IMR-90 (cell line): ENCODE results near the gene ITPRIP. TPM values are rescaled to one million over a fixed set of nuclear protein-coding genes. Genes with fewer than 3 reads are reported as not detected.
A peak's percentile ranks its signal among the peaks of the same experiment; 100 is the strongest.

ENCODE experiments used
- ATAC-seq: fragments of 200-7000 bp; cut with Tn5 transposase; 2 replicates; pipeline ENCODE4 v1.9.1; 2020; ENCODE audit warnings: low read depth, mild to moderate bottlenecking, moderate library complexity
- BruUV-seq: library from RNA; stranded (reverse); fragments of 400-500 nt; replicated peaks from 2 replicates; lab custom pipeline; 2021; lab: Mats Ljungman, UMichigan
- CTCF ChIA-PET: fragments of 300-600 bp; formaldehyde crosslinking; extraction: SDS; loops from one replicate; lab custom pipeline; 2021; ENCODE audit warnings: antibody characterized with exemption; lab: Yijun Ruan, JAX
- POLR2A ChIA-PET: fragments of 300-600 bp; sonication (Branson Sonifier 250); formaldehyde crosslinking; loops from one replicate; lab custom pipeline; 2022; ENCODE audit warnings: antibody characterized with exemption; ENCODE audit not compliant: unreplicated experiment; lab: Charles Lee
- DNase-seq: peaks from one replicate; pipeline ENCODE4 v3.0.0; 2013
- H2AFZ ChIP-seq: replicated peaks from 2 replicates; pipeline ENCODE3; 2013; ENCODE audit warnings: low read length, mild to moderate bottlenecking; ENCODE audit not compliant: poor library complexity
- H2AK5ac ChIP-seq: 2 replicates; pipeline ENCODE4 v1.6.1; 2013; ENCODE audit warnings: low read depth, low read length, inconsistent platforms
- H2AK9ac ChIP-seq: replicated peaks from 2 replicates; pipeline ENCODE3; 2013; ENCODE audit warnings: mild to moderate bottlenecking, low read depth, low read length, moderate library complexity; ENCODE audit not compliant: poor library complexity
- H2BK120ac ChIP-seq: 2 replicates; pipeline ENCODE4 v1.6.1; 2013; ENCODE audit warnings: low read depth, low read length, inconsistent platforms
- H2BK15ac ChIP-seq: 3 replicates; pipeline ENCODE4 v1.6.1; 2013; ENCODE audit warnings: low read depth, low read length, inconsistent platforms
- H2BK20ac ChIP-seq: 2 replicates; pipeline ENCODE4 v1.6.1; 2013; ENCODE audit warnings: low read depth, mild to moderate bottlenecking, inconsistent platforms, low read length, moderate library complexity
- H2BK5ac ChIP-seq: 2 replicates; pipeline ENCODE4 v1.6.1; 2013; ENCODE audit warnings: mild to moderate bottlenecking, low read depth, low read length, inconsistent platforms; ENCODE audit not compliant: poor library complexity, severe bottlenecking
- H3K14ac ChIP-seq: replicated peaks from 2 replicates; pipeline ENCODE4 v1.6.1; 2013; ENCODE audit warnings: low read depth, low read length, inconsistent platforms
- H3K18ac ChIP-seq: 2 replicates; pipeline ENCODE4 v1.6.1; 2013; ENCODE audit warnings: low read depth, low read length, control low read depth
- H3K23ac ChIP-seq: 2 replicates; pipeline ENCODE4 v1.6.1; 2013; ENCODE audit warnings: low read depth, low read length, inconsistent platforms
- H3K27ac ChIP-seq: 2 replicates; pipeline ENCODE4 v1.5.1; 2013; ENCODE audit warnings: mild to moderate bottlenecking, control low read depth, low read length; ENCODE audit not compliant: insufficient read depth
- H3K27me3 ChIP-seq: 2 replicates; pipeline ENCODE4 v1.6.1; 2013; ENCODE audit warnings: low read length; ENCODE audit not compliant: control insufficient read depth, insufficient read depth
- H3K36me3 ChIP-seq: 2 replicates; pipeline ENCODE4 v1.6.1; 2013; ENCODE audit warnings: low read length, mixed read lengths; ENCODE audit not compliant: control insufficient read depth, insufficient read depth
- H3K4ac ChIP-seq: 2 replicates; pipeline ENCODE4 v1.6.1; 2013; ENCODE audit warnings: low read depth, low read length, inconsistent platforms
- H3K4me1 ChIP-seq: 2 replicates; pipeline ENCODE4 v1.6.1; 2013; ENCODE audit warnings: low read length, mixed read lengths; ENCODE audit not compliant: control insufficient read depth, insufficient read depth
- H3K4me2 ChIP-seq: 2 replicates; pipeline ENCODE4 v1.6.1; 2013; ENCODE audit warnings: low read depth, mild to moderate bottlenecking, control low read depth, low read length, moderate library complexity
- H3K4me3 ChIP-seq: 2 replicates; pipeline ENCODE4 v1.5.1; 2013; ENCODE audit warnings: low read depth, mild to moderate bottlenecking, control low read depth, low read length, moderate library complexity; ENCODE audit not compliant: insufficient read depth
- H3K56ac ChIP-seq: 2 replicates; pipeline ENCODE4 v1.6.1; 2013; ENCODE audit warnings: low read length, inconsistent platforms; ENCODE audit not compliant: insufficient read depth; ENCODE audit errors: extremely low read depth
- H3K79me1 ChIP-seq, 2 experiments: 2 replicates each; pipeline ENCODE4 v1.6.1; 2013; ENCODE audit warnings: low read length in 2 of 2, inconsistent platforms in 1 of 2, low read depth in 1 of 2
- H3K9ac ChIP-seq: 2 replicates; pipeline ENCODE4 v1.6.1; 2013; ENCODE audit warnings: low read depth, low read length, control low read depth
- H3K9me1 ChIP-seq: 2 replicates; pipeline ENCODE4 v1.6.1; 2013; ENCODE audit warnings: low read length, inconsistent platforms; ENCODE audit not compliant: insufficient read depth
- H3K9me3 ChIP-seq: 2 replicates; pipeline ENCODE4 v1.6.1; 2013; ENCODE audit warnings: low read length; ENCODE audit not compliant: control insufficient read depth, insufficient read depth
- H4K20me1 ChIP-seq: 2 replicates; pipeline ENCODE4 v1.6.1; 2013; ENCODE audit warnings: low read length, inconsistent platforms; ENCODE audit not compliant: insufficient read depth
- H4K5ac ChIP-seq: 2 replicates; pipeline ENCODE4 v1.6.1; 2013; ENCODE audit warnings: mild to moderate bottlenecking, low read depth, low read length, control low read depth
- H4K8ac ChIP-seq, 2 experiments: 2 replicates each; pipeline ENCODE4 v1.6.1; 2013; ENCODE audit warnings: low read depth in 2 of 2, low read length in 2 of 2, control low read depth in 1 of 2, inconsistent platforms in 1 of 2
- H4K91ac ChIP-seq: 2 replicates; pipeline ENCODE4 v1.6.1; 2013; ENCODE audit warnings: low read depth, low read length, inconsistent platforms; ENCODE audit not compliant: insufficient read depth
- FOS ChIP-seq: fragments of 150-350 bp; IDR thresholded peaks from 2 replicates; pipeline ENCODE4 v1.6.1; 2016; ENCODE audit warnings: low read depth, low read length
- POLR2A ChIP-seq: IDR thresholded peaks from 2 replicates; pipeline ENCODE4 v1.6.1; 2012; ENCODE audit warnings: mild to moderate bottlenecking, low read depth, low read length
- WGBS, 2 experiments: methylation state at CpG; one replicate each; pipeline versions ENCODE4 v1.1.5 to v1.1.7; 2013; ENCODE audit warnings: missing lambda C conversion rate in 2 of 2; ENCODE audit not compliant: insufficient read length in 1 of 2; ENCODE audit errors: extremely low coverage in 2 of 2; 5-methylcytosine and 5-hydroxymethylcytosine counted together
- dilution Hi-C: fragments of 300-500 bp; cut with HindIII; formaldehyde crosslinking; loops from one replicate; pipeline ENCODE4 v1.14.3; 2018; ENCODE audit warnings: low sequenced_read_pairs; ENCODE audit not compliant: unreplicated experiment
- in situ Hi-C: fragments of 300-500 bp; cut with MboI; formaldehyde crosslinking; loops from 3 replicates; pipeline ENCODE4 v1.14.3; 2019; ENCODE audit warnings: low sequenced_read_pairs, inconsistent platforms, mixed read lengths
- intact Hi-C: fragments of 100-400 bp; cut with micrococcal nuclease; formaldehyde crosslinking; loops from 2 replicates; pipeline ENCODE4 v1.10.0; 2022
- polyA plus RNA-seq, 3 experiments: library from polyadenylated mRNA; depleted of rRNA; stranded (reverse); fragments of >200 nt; gene quantifications; 2 replicates each; pipeline ENCODE4 v1.2.3, GENCODE V29; 2012; ENCODE audit warnings: low replicate concordance in 1 of 3
- total RNA-seq: library from RNA; depleted of rRNA; stranded (reverse); fragments of >200 nt; gene quantifications from 2 replicates; pipeline ENCODE4 v1.2.3, GENCODE V29; 2012

The ITPRIP gene
- total and polyA plus RNA-seq, 2 of the 4 experiments (the other 2 are of a cell fraction), result 7.5 to 31.9 TPM

GRCh38 chr10:104308439-104308903 is 29.8 kb downstream of the ITPRIP start:
- no peak overlapping the region; the same call in 2 of the 3 replicates for H2BK15ac ChIP-seq
- no peak overlapping the region for H2BK120ac ChIP-seq
- 0 out of 2 replicates have a peak, but pooled peaks have one; percentile 8 for TF ChIP-seq POLR2A
- no peak for TF ChIP-seq FOS
- no peak overlapping the region for H3K56ac ChIP-seq
- intact Hi-C loops, result no loop called here
- H4K8ac ChIP-seq, result no peak overlapping the region
- peaks cover 28% of the 10 kb centered on the region for H4K20me1 ChIP-seq
- H3K18ac ChIP-seq, result no peak overlapping the region
- BruUV-seq, result no TSS peak
- ATAC-seq, result no peak
- no peak for DNase-seq
- no peaks in the 10 kb centered on the region for H3K9me3 ChIP-seq
- no peak overlapping the region for H2AK5ac ChIP-seq
- no peak overlapping the region for H3K9ac ChIP-seq
- H3K79me1 ChIP-seq, result peaks cover 17 to 77% of the 10 kb centered on the region in 2 experiments
- ChIA-PET CTCF (interaction anchor here (0.6 kb wide), 1 partner anchor 17 kb away, joined by 3 read pairs; no protein-coding TSS in a partner anchor), POLR2A (no interaction called here)
- no peak overlapping the region for H3K4me3 ChIP-seq
- peaks cover 25% of the 10 kb centered on the region for H3K36me3 ChIP-seq
- no peak overlapping the region for H3K4me2 ChIP-seq
- no CpG with 5 or more reads among the region's 4 CpGs for WGBS, 2 experiments
- no peak overlapping the region for H3K14ac ChIP-seq
- no peak overlapping the region for H2BK5ac ChIP-seq
- H3K27me3 ChIP-seq, result no peaks in the 10 kb centered on the region
- peak overlapping the region; percentile 0; the same call in 1 of the 2 replicates for H3K4ac ChIP-seq
- dilution Hi-C loops, result no loop called here
- peaks cover 21% of the 10 kb centered on the region for H3K4me1 ChIP-seq
- no peak overlapping the region for H2AFZ ChIP-seq
- in situ Hi-C loops, result no loop called here
- H2BK20ac ChIP-seq, result no peak overlapping the region; the same call in 1 of the 2 replicates
- no peak overlapping the region for H3K27ac ChIP-seq
- H3K9me1 ChIP-seq, result peaks cover 38% of the 10 kb centered on the region
- 0 out of 2 replicates have a peak overlapping the region, but pooled peaks have one; percentile 11 for H3K23ac ChIP-seq
- no peak overlapping the region for H2AK9ac ChIP-seq
- no peak overlapping the region for H4K5ac ChIP-seq
- H4K91ac ChIP-seq, result no peak overlapping the region
